IMR-90 (cell line): ENCODE data around the gene TNNI3K. TPM values are rescaled to one million over a fixed set of nuclear protein-coding genes. Genes with fewer than 3 reads are reported as not detected.

Source experiments
- ATAC-seq: fragments of 200-7000 bp; cut with Tn5 transposase; 2 replicates; pipeline ENCODE4 v1.9.1; 2020; ENCODE audit warnings: low read depth, mild to moderate bottlenecking, moderate library complexity
- BruUV-seq: library from RNA; stranded (reverse); fragments of 400-500 nt; replicated peaks from 2 replicates; lab custom pipeline; 2021; lab: Mats Ljungman, UMichigan
- CTCF ChIA-PET: fragments of 300-600 bp; formaldehyde crosslinking; extraction: SDS; loops from one replicate; lab custom pipeline; 2021; ENCODE audit warnings: antibody characterized with exemption; lab: Yijun Ruan, JAX
- POLR2A ChIA-PET: fragments of 300-600 bp; sonication (Branson Sonifier 250); formaldehyde crosslinking; loops from one replicate; lab custom pipeline; 2022; ENCODE audit warnings: antibody characterized with exemption; ENCODE audit not compliant: unreplicated experiment; lab: Charles Lee
- DNase-seq: peaks from one replicate; pipeline ENCODE4 v3.0.0; 2013
- H2AFZ ChIP-seq: replicated peaks from 2 replicates; pipeline ENCODE3; 2013; ENCODE audit warnings: low read length, mild to moderate bottlenecking; ENCODE audit not compliant: poor library complexity
- H2AK5ac ChIP-seq: 2 replicates; pipeline ENCODE4 v1.6.1; 2013; ENCODE audit warnings: low read depth, low read length, inconsistent platforms
- H2AK9ac ChIP-seq: replicated peaks from 2 replicates; pipeline ENCODE3; 2013; ENCODE audit warnings: mild to moderate bottlenecking, low read depth, low read length, moderate library complexity; ENCODE audit not compliant: poor library complexity
- H2BK120ac ChIP-seq: 2 replicates; pipeline ENCODE4 v1.6.1; 2013; ENCODE audit warnings: low read depth, low read length, inconsistent platforms
- H2BK15ac ChIP-seq: 3 replicates; pipeline ENCODE4 v1.6.1; 2013; ENCODE audit warnings: low read depth, low read length, inconsistent platforms
- H2BK20ac ChIP-seq: 2 replicates; pipeline ENCODE4 v1.6.1; 2013; ENCODE audit warnings: low read depth, mild to moderate bottlenecking, inconsistent platforms, low read length, moderate library complexity
- H2BK5ac ChIP-seq: 2 replicates; pipeline ENCODE4 v1.6.1; 2013; ENCODE audit warnings: mild to moderate bottlenecking, low read depth, low read length, inconsistent platforms; ENCODE audit not compliant: poor library complexity, severe bottlenecking
- H3K14ac ChIP-seq: replicated peaks from 2 replicates; pipeline ENCODE4 v1.6.1; 2013; ENCODE audit warnings: low read depth, low read length, inconsistent platforms
- H3K18ac ChIP-seq: 2 replicates; pipeline ENCODE4 v1.6.1; 2013; ENCODE audit warnings: low read depth, low read length, control low read depth
- H3K23ac ChIP-seq: 2 replicates; pipeline ENCODE4 v1.6.1; 2013; ENCODE audit warnings: low read depth, low read length, inconsistent platforms
- H3K27ac ChIP-seq: 2 replicates; pipeline ENCODE4 v1.5.1; 2013; ENCODE audit warnings: mild to moderate bottlenecking, control low read depth, low read length; ENCODE audit not compliant: insufficient read depth
- H3K27me3 ChIP-seq: 2 replicates; pipeline ENCODE4 v1.6.1; 2013; ENCODE audit warnings: low read length; ENCODE audit not compliant: control insufficient read depth, insufficient read depth
- H3K36me3 ChIP-seq: 2 replicates; pipeline ENCODE4 v1.6.1; 2013; ENCODE audit warnings: low read length, mixed read lengths; ENCODE audit not compliant: control insufficient read depth, insufficient read depth
- H3K4ac ChIP-seq: 2 replicates; pipeline ENCODE4 v1.6.1; 2013; ENCODE audit warnings: low read depth, low read length, inconsistent platforms
- H3K4me1 ChIP-seq: 2 replicates; pipeline ENCODE4 v1.6.1; 2013; ENCODE audit warnings: low read length, mixed read lengths; ENCODE audit not compliant: control insufficient read depth, insufficient read depth
- H3K4me2 ChIP-seq: 2 replicates; pipeline ENCODE4 v1.6.1; 2013; ENCODE audit warnings: low read depth, mild to moderate bottlenecking, control low read depth, low read length, moderate library complexity
- H3K4me3 ChIP-seq: 2 replicates; pipeline ENCODE4 v1.5.1; 2013; ENCODE audit warnings: low read depth, mild to moderate bottlenecking, control low read depth, low read length, moderate library complexity; ENCODE audit not compliant: insufficient read depth
- H3K56ac ChIP-seq: 2 replicates; pipeline ENCODE4 v1.6.1; 2013; ENCODE audit warnings: low read length, inconsistent platforms; ENCODE audit not compliant: insufficient read depth; ENCODE audit errors: extremely low read depth
- H3K79me1 ChIP-seq, 2 experiments: 2 replicates each; pipeline ENCODE4 v1.6.1; 2013; ENCODE audit warnings: low read length in 2 of 2, inconsistent platforms in 1 of 2, low read depth in 1 of 2
- H3K9ac ChIP-seq: 2 replicates; pipeline ENCODE4 v1.6.1; 2013; ENCODE audit warnings: low read depth, low read length, control low read depth
- H3K9me1 ChIP-seq: 2 replicates; pipeline ENCODE4 v1.6.1; 2013; ENCODE audit warnings: low read length, inconsistent platforms; ENCODE audit not compliant: insufficient read depth
- H3K9me3 ChIP-seq: 2 replicates; pipeline ENCODE4 v1.6.1; 2013; ENCODE audit warnings: low read length; ENCODE audit not compliant: control insufficient read depth, insufficient read depth
- H4K20me1 ChIP-seq: 2 replicates; pipeline ENCODE4 v1.6.1; 2013; ENCODE audit warnings: low read length, inconsistent platforms; ENCODE audit not compliant: insufficient read depth
- H4K5ac ChIP-seq: 2 replicates; pipeline ENCODE4 v1.6.1; 2013; ENCODE audit warnings: mild to moderate bottlenecking, low read depth, low read length, control low read depth
- H4K8ac ChIP-seq, 2 experiments: 2 replicates each; pipeline ENCODE4 v1.6.1; 2013; ENCODE audit warnings: low read depth in 2 of 2, low read length in 2 of 2, control low read depth in 1 of 2, inconsistent platforms in 1 of 2
- H4K91ac ChIP-seq: 2 replicates; pipeline ENCODE4 v1.6.1; 2013; ENCODE audit warnings: low read depth, low read length, inconsistent platforms; ENCODE audit not compliant: insufficient read depth
- CHD1 ChIP-seq: IDR thresholded peaks from 2 replicates; pipeline ENCODE4 v1.6.1; 2012; ENCODE audit warnings: low read depth, low read length, improper control_type of control experiment
- MAFK ChIP-seq: IDR thresholded peaks from 2 replicates; pipeline ENCODE4 v1.6.1; 2012; ENCODE audit warnings: low read depth, low read length, improper control_type of control experiment
- WGBS, 2 experiments: methylation state at CpG; one replicate each; pipeline versions ENCODE4 v1.1.5 to v1.1.7; 2013; ENCODE audit warnings: missing lambda C conversion rate in 2 of 2; ENCODE audit not compliant: insufficient read length in 1 of 2; ENCODE audit errors: extremely low coverage in 2 of 2; 5-methylcytosine and 5-hydroxymethylcytosine counted together
- dilution Hi-C: fragments of 300-500 bp; cut with HindIII; formaldehyde crosslinking; loops from one replicate; pipeline ENCODE4 v1.14.3; 2018; ENCODE audit warnings: low sequenced_read_pairs; ENCODE audit not compliant: unreplicated experiment
- in situ Hi-C: fragments of 300-500 bp; cut with MboI; formaldehyde crosslinking; loops from 3 replicates; pipeline ENCODE4 v1.14.3; 2019; ENCODE audit warnings: low sequenced_read_pairs, inconsistent platforms, mixed read lengths
- intact Hi-C: fragments of 100-400 bp; cut with micrococcal nuclease; formaldehyde crosslinking; loops from 2 replicates; pipeline ENCODE4 v1.10.0; 2022
- polyA plus RNA-seq, 3 experiments: library from polyadenylated mRNA; depleted of rRNA; stranded (reverse); fragments of >200 nt; gene quantifications; 2 replicates each; pipeline ENCODE4 v1.2.3, GENCODE V29; 2012; ENCODE audit warnings: low replicate concordance in 1 of 3
- total RNA-seq: library from RNA; depleted of rRNA; stranded (reverse); fragments of >200 nt; gene quantifications from 2 replicates; pipeline ENCODE4 v1.2.3, GENCODE V29; 2012

The TNNI3K gene
- total and polyA plus RNA-seq, 2 of the 4 experiments (the other 2 are of a cell fraction), result 0.90 to 1.3 TPM

DNA sequence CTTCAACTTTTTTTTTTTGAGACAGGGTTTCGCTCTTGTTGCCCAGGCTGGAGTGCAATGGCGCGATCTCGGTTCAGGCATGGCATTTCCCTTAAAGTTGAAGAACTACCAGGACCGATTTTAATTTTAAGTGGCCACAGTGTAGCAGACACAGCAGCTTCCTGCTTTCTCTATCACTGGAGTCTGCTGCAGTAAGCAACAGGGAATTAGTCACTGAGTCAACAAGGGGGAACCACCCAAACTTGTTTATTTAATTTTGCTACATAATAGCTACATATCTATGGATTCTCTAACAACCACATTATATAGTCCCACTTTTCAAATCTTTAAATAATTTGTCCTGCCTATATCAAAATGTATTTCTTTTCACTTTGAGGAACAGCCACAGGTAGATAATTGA lies 12.5 kb upstream of the TNNI3K start:
- Histone ChIP-seq H3K36me3 (no peaks in the 10 kb centered on the region), H2BK20ac (no peak overlapping the region), H2BK15ac (no peak overlapping the region), H3K4me1 (no peaks in the 10 kb centered on the region), H3K79me1 (no peaks in the 10 kb centered on the region), H3K9ac (no peak overlapping the region), H4K8ac (no peak overlapping the region), H3K4ac (no peak overlapping the region), H3K18ac (no peak overlapping the region), H3K4me3 (no peak overlapping the region), H2AK5ac (no peak overlapping the region), H2AK9ac (no peak overlapping the region), H3K27ac (no peak overlapping the region), H3K27me3 (no peaks in the 10 kb centered on the region), H4K20me1 (no peaks in the 10 kb centered on the region), H3K4me2 (no peak overlapping the region), H3K23ac (peak overlapping the region; percentile 82), H2BK5ac (no peak overlapping the region), H3K9me1 (no peaks in the 10 kb centered on the region), H2BK120ac (no peak overlapping the region), H2AFZ (peak overlapping the region; percentile 44), H4K91ac (no peak overlapping the region), H3K14ac (no peak overlapping the region), H4K5ac (no peak overlapping the region), H3K56ac (no peak overlapping the region), H3K9me3 (0 out of 2 replicates have a peak, but pooled peaks cover 3% of the 10 kb centered on the region)
- ChIA-PET POLR2A (no interaction called here), CTCF (no interaction called here)
- peak; percentile 18; the same call in 1 of the 2 replicates for TF ChIP-seq MAFK
- TF ChIP-seq CHD1, result no peak
- DNase-seq (peak; percentile 47), ATAC-seq (peak; percentile 73)
- intact Hi-C loops, result no loop called here
- WGBS, 2 experiments, result 88% methylated on average over 4 of the region's 5 CpGs; no CpG with 5 or more reads in 1 of the 2 experiments
- in situ Hi-C loops, result no loop called here
- no TSS peak for BruUV-seq
- dilution Hi-C loops, result no loop called here
